ENCODE results near the gene TTLL5. TPM values are rescaled to one million over a fixed set of nuclear protein-coding genes. Genes with fewer than 3 reads are reported as not detected.

The TTLL5 gene
- total and polyA plus RNA-seq, 9 of the 15 experiments (the other 6 are each of a cell fraction or from before 2014, with no cell fraction given), result 4.1 to 18.9 (median 12.6) TPM

DNA sequence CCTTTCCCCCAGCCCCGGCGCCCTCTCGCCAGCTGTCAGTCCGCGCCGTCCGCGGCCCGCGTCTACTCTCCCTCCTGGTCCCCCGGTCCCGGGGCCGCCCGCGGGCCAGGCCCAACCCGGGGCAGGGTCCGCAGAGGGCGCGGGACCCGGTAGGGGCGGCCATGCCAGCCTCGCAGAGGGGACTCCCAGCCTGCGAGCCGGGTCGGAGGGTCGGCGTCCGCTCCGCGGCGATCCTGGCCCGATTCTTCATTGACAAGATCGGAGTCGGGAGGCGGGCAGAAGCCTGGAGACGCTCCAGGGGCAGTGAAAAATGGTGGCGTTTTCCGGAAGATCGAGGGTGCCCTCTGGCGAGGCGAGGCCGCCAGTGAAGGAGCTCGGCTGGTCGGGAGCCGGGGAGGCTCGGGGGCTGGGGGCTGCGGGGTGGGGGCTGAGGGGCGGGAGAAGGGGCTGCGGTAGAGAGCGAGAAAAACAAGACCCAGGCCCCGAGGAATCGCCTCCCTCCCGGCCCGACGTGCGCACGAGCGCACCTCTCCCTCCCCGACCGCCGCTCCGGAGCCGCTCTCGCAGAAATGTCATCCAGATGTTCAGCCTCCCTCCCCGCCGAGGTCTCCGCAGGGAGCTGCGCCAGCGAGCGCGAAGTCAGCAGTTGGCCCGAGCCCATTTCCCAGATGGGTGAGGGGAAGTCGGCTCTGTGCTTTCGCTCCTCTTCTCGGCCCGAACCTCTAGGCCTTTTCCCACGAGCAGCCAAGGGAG, 321.4 kb downstream of the TTLL5 start:
- CTCF ChIA-PET (ENCODE audit: low intra/inter-chr PET ratio), result interaction anchor here (0.9 to 4.5 kb wide), 5 partner anchors 76 to 273 kb away, joined by 3 to 45 read pairs (median 6); no protein-coding TSS in a partner anchor
- Histone ChIP-seq H3K79me2 (ENCODE audit: control insufficient read depth, insufficient read depth, low read length) (no peaks in the 10 kb centered on the region), H3K36me3 (ENCODE audit: control insufficient read depth, insufficient read depth, low read length) (no peaks in the 10 kb centered on the region), H2AFZ (ENCODE audit: low read depth, low read length) (peak overlapping the region; percentile 92), H4K20me1 (replicated peaks; ENCODE audit: control insufficient read depth, insufficient read depth, low read length) (no peaks in the 10 kb centered on the region), H3K4me2 (ENCODE audit: insufficient read depth, low read length) (peak overlapping the region; percentile 74), H3K4me1 (replicated peaks in 1 of 2; ENCODE audit: control insufficient read depth in 2 of 2, insufficient read depth in 2 of 2, low read length in 2 of 2) (peaks cover 4 to 22% of the 10 kb centered on the region in 2 experiments; a peak in 4 of 5 replicates), H3K9me1 (ENCODE audit: control insufficient read depth, insufficient read depth, low read length) (no peaks in the 10 kb centered on the region), H3K4me3 (peak overlapping the region; percentile 72), H3K27me3 (ENCODE audit: control insufficient read depth in 2 of 2, insufficient read depth in 2 of 2, low read length in 2 of 2) (no peaks in the 10 kb centered on the region), H3K9ac (ENCODE audit: insufficient read depth in 1 of 2, low read depth in 2 of 2, low read length in 2 of 2) (peak overlapping the region; percentile 68 to 88), H3K9me3 (replicated peaks; ENCODE audit: control insufficient read depth, insufficient read depth, low read depth, low read length) (no peaks in the 10 kb centered on the region), H3K27ac (ENCODE audit: extremely low read depth, low read depth, low read length) (peak overlapping the region; percentile 55; the same call in 1 of the 3 replicates)
- DNase-seq (ENCODE audit: extremely low read depth in 1 of 4, low spot score in 3 of 4) (peak; percentile 67 to 80 (median 71)), FAIRE-seq (no peak), ATAC-seq (peak; percentile 88)
- in situ Hi-C loops (cut with MboI) (loop anchor here (5.0 to 10.0 kb wide), 3 partner anchors 75 to 408 kb away; partner anchors contain the start of gene FLVCR2), intact Hi-C loops (cut with micrococcal nuclease) (loop anchor here (1.0 to 5.0 kb wide), 4 partner anchors 76 to 405 kb away; partner anchors contain the start of gene FLVCR2)
- no TSS peak for BruUV-seq (replicated peaks)
- POLR2A ChIA-PET, result interaction anchor here (0.6 to 1.0 kb wide), 4 partner anchors 16 to 665 kb away, joined by 3 to 7 read pairs (median 4); no protein-coding TSS in a partner anchor
- 2% methylated on average over 36 of the region's 77 CpGs for WGBS (ENCODE audit: insufficient coverage, low coverage, missing lambda C conversion rate)
- TF ChIP-seq NCOA6 (IDR thresholded peaks at IDR 0.05), result peak; percentile 80
- TF ChIP-seq DPF2 (IDR thresholded peaks at IDR 0.05), result no peak
- TF ChIP-seq, protein P1, sequence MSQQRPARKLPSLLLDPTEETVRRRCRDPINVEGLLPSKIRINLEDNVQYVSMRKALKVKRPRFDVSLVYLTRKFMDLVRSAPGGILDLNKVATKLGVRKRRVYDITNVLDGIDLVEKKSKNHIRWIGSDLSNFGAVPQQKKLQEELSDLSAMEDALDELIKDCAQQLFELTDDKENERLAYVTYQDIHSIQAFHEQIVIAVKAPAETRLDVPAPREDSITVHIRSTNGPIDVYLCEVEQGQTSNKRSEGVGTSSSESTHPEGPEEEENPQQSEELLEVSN (IDR thresholded peaks at IDR 0.05; ENCODE audit: borderline replicate concordance in 1 of 2, extremely low read depth in 1 of 2, insufficient read depth in 1 of 2, insufficient read length in 1 of 2, low read depth in 1 of 2, low read length in 1 of 2, poor library complexity in 1 of 2, severe bottlenecking in 1 of 2), result peak in 1 of 2 experiments; percentile 15
- peak; percentile 80 for TF ChIP-seq ZFX (CRISPR knock-in tag; IDR thresholded peaks at IDR 0.05)
- no peak for TF ChIP-seq PHF21A (IDR thresholded peaks at IDR 0.05; ENCODE audit: borderline replicate concordance, low read depth)
- no peak for TF ChIP-seq ERF (CRISPR knock-in tag; IDR thresholded peaks at IDR 0.05)
- TF ChIP-seq, protein P2, sequence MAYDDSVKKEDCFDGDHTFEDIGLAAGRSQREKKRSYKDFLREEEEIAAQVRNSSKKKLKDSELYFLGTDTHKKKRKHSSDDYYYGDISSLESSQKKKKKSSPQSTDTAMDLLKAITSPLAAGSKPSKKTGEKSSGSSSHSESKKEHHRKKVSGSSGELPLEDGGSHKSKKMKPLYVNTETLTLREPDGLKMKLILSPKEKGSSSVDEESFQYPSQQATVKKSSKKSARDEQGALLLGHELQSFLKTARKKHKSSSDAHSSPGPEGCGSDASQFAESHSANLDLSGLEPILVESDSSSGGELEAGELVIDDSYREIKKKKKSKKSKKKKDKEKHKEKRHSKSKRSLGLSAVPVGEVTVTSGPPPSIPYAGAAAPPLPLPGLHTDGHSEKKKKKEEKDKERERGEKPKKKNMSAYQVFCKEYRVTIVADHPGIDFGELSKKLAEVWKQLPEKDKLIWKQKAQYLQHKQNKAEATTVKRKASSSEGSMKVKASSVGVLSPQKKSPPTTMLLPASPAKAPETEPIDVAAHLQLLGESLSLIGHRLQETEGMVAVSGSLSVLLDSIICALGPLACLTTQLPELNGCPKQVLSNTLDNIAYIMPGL (CRISPR knock-in tag; IDR thresholded peaks at IDR 0.05), result no peak
- TF ChIP-seq ZFP91 (CRISPR knock-in tag; IDR thresholded peaks at IDR 0.05), result no peak
- TF ChIP-seq NRF1 (conservative IDR thresholded peaks at IDR 0.05 in 1 of 2, IDR thresholded peaks at IDR 0.05 in 1 of 2), result peak; percentile 26 to 46; a peak in 3 of 4 replicates
- no peak for TF ChIP-seq BCL6 (CRISPR knock-in tag; IDR thresholded peaks at IDR 0.05)
- TF ChIP-seq YY1 (IDR thresholded peaks at IDR 0.05; ENCODE audit: borderline replicate concordance in 1 of 3, control insufficient read depth in 1 of 3, extremely low read depth in 1 of 3, insufficient read depth in 3 of 3, insufficient read length in 1 of 3, insufficient replicate concordance in 2 of 3, low read depth in 1 of 3, low read length in 2 of 3), result peak in 2 of 3 experiments; percentile 75 to 76
- TF ChIP-seq ZNF280A (IDR thresholded peaks at IDR 0.05; ENCODE audit: low read depth, partially characterized antibody), result no peak
- TF ChIP-seq ZNF239 (CRISPR knock-in tag; IDR thresholded peaks at IDR 0.05), result no peak
- TF ChIP-seq TFAM (CRISPR knock-in tag; conservative IDR thresholded peaks at IDR 0.05), result no peak
